ENCODE measurements around the gene ZBTB7B.

- TF ChIP-seq EZH2 (IDR thresholded peaks at IDR 0.05; ENCODE audit: insufficient read depth, poor library complexity, severe bottlenecking) (no peak), EZH2phosphoT487 (IDR thresholded peaks at IDR 0.05; ENCODE audit: insufficient read depth, low read depth) (no peak)
Measured at GRCh38 chr1:155012026-155012546, 9.5 kb downstream of the ZBTB7B start.

Measured in GM23248 (cell line).